ENCODE results near the gene METAP2. TPM values are rescaled to one million over a fixed set of nuclear protein-coding genes. Genes with fewer than 3 reads are reported as not detected.

The METAP2 gene
- total and polyA plus RNA-seq, 2 of the 8 experiments (the other 6 are each of a cell fraction or from before 2014, with no cell fraction given): 41.3 to 114 TPM

- H2AFZ ChIP-seq (ENCODE audit: low read length): no peak overlapping the region
- no peak overlapping the region for H2BK15ac ChIP-seq (ENCODE audit: low read length)
- H2BK120ac ChIP-seq (replicated peaks; ENCODE audit: low read depth, low read length): no peak overlapping the region
- CTCF ChIA-PET (ENCODE audit: partially characterized antibody): no interaction called here
- DNase-seq (ENCODE audit: low read depth in 1 of 2, low spot score in 2 of 2): no peak
- no peak overlapping the region for H3K27ac ChIP-seq (ENCODE audit: low read depth, low read length)
- 0 out of 4 replicates have a peak, but pooled peaks cover 0 to 3% of the 10 kb centered on the region in 2 experiments for H3K79me2 ChIP-seq (ENCODE audit: control insufficient read depth in 1 of 2, insufficient read depth in 2 of 2, low read length in 2 of 2)
- H2BK5ac ChIP-seq (ENCODE audit: low read depth, low read length): no peak overlapping the region
- no peak overlapping the region for H3K14ac ChIP-seq (ENCODE audit: insufficient read length)
- no peak overlapping the region for H2BK20ac ChIP-seq (ENCODE audit: low read length)
- WGBS, 2 experiments (ENCODE audit: extremely low coverage in 1 of 2, insufficient coverage in 1 of 2, insufficient read length in 1 of 2, insufficient replicate concordance in 2 of 2, low coverage in 1 of 2, low lambda C conversion rate in 2 of 2, missing lambda C conversion rate in 1 of 2): 94% methylated on average over 1 of the region's 1 CpG; no CpG with 5 or more reads in 1 of the 2 experiments
- no peak overlapping the region for H4K8ac ChIP-seq (ENCODE audit: extremely low read depth, insufficient read depth, low read length)
- H3K23me2 ChIP-seq (ENCODE audit: low read depth, low read length): no peaks in the 10 kb centered on the region
- H4K5ac ChIP-seq (ENCODE audit: insufficient read length, low read depth, low read length): no peak overlapping the region
- no peak overlapping the region for H3K4me3 ChIP-seq (ENCODE audit: extremely low read depth in 1 of 4, insufficient read depth in 2 of 4, low read depth in 3 of 4, low read length in 4 of 4)
- no peaks in the 10 kb centered on the region for H3K4me1 ChIP-seq (replicated peaks in 1 of 4; ENCODE audit: control insufficient read depth in 3 of 4, insufficient read depth in 4 of 4, low read length in 3 of 4)
- H3K4me2 ChIP-seq (ENCODE audit: insufficient read depth in 1 of 2, low read depth in 2 of 2, low read length in 2 of 2): no peak overlapping the region
- peaks cover 11 to 57% (median 40%) of the 10 kb centered on the region in 4 experiments for H3K36me3 ChIP-seq (ENCODE audit: control insufficient read depth in 2 of 4, insufficient read depth in 4 of 4, low read length in 3 of 4)
- no peak overlapping the region for H4K91ac ChIP-seq (replicated peaks; ENCODE audit: insufficient read length, low read length)
- POLR2A ChIA-PET (ENCODE audit: partially characterized antibody): no interaction called here
- no peaks in the 10 kb centered on the region for H3K79me1 ChIP-seq (ENCODE audit: low read depth, low read length)
- no peak overlapping the region for H2AK5ac ChIP-seq (ENCODE audit: low read depth, low read length)
- H3K9me3 ChIP-seq (ENCODE audit: insufficient read depth in 2 of 2, low read depth in 1 of 2, low read length in 1 of 2): no peaks in the 10 kb centered on the region
- no peak overlapping the region for H3K56ac ChIP-seq (replicated peaks; ENCODE audit: insufficient read length, low read depth, low read length)
- H3K4ac ChIP-seq (replicated peaks; ENCODE audit: insufficient read length, low read depth, low read length): no peak overlapping the region
- no peak overlapping the region for H3K18ac ChIP-seq (ENCODE audit: extremely low read depth, low read length)
- no peaks in the 10 kb centered on the region for H3K27me3 ChIP-seq (replicated peaks in 1 of 4; ENCODE audit: control insufficient read depth in 3 of 4, extremely low read depth in 1 of 4, insufficient read depth in 3 of 4, low read length in 3 of 4)
- no peak overlapping the region for H2BK12ac ChIP-seq (ENCODE audit: low read depth, low read length)
- FAIRE-seq: no peak
- H3K23ac ChIP-seq (ENCODE audit: insufficient read length): no peak overlapping the region
- H4K20me1 ChIP-seq (replicated peaks in 1 of 2; ENCODE audit: control insufficient read depth in 1 of 2, insufficient read depth in 2 of 2, low read length in 2 of 2): peaks cover 0 to 1% of the 10 kb centered on the region in 2 experiments
- no peak overlapping the region for H3K9ac ChIP-seq (replicated peaks in 1 of 4; ENCODE audit: extremely low read depth in 1 of 4, low read depth in 3 of 4, low read length in 3 of 4)
- TF ChIP-seq CHD1 (IDR thresholded peaks at IDR 0.05; ENCODE audit: low read depth, low read length): no peak
- no peak for TF ChIP-seq TAF1 (IDR thresholded peaks at IDR 0.05; ENCODE audit: low read depth, low read length)
- TF ChIP-seq JUN (IDR thresholded peaks at IDR 0.05; ENCODE audit: low read depth, low read length): no peak
- no peak for TF ChIP-seq RXRA (IDR thresholded peaks at IDR 0.05; ENCODE audit: insufficient read depth, low read depth, low read length)
These were observed 38.0 kb downstream of the METAP2 start for GRCh38 chr12:95511977-95512376.

Data from H1 (cell line).